HG03280 (cell line): ENCODE measurements around the gene UMPS.

Experiments
- ATAC-seq: cut with Tn5 transposase; IDR thresholded peaks from one replicate; pipeline ENCODE4 v1.9.1; 2021; ENCODE audit warnings: mild to moderate bottlenecking, moderate library complexity; ENCODE audit not compliant: unreplicated experiment

Gene UMPS

GRCh38 chr3:124730129-124730940 is at the start of gene UMPS:
TSS of gene UMPS (plus strand) at chr3:124730452. CDS start at chr3:124730472, 20 bp downstream.
- peak; percentile 98 for ATAC-seq

DNA sequence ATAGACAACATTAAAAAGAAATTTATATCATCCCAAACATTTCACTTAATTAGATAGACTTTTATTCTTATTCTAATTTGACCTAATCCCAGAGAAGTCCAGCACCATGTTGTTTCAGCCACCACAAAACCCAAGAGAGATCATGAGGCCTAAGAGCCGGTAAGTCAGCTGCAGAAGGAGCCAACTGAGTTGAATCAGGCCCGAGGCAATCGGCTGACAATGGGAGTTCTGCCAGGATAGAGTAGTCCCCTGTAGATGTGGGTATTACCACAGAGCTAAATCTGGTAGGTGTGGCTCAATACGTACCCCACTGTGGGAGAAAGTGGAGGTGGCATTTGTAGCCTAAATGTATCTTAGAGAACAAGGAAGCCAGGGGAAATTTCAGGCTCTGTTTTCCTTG is 49.7 kb upstream of the UMPS start:
- no peak for ATAC-seq

DNA sequence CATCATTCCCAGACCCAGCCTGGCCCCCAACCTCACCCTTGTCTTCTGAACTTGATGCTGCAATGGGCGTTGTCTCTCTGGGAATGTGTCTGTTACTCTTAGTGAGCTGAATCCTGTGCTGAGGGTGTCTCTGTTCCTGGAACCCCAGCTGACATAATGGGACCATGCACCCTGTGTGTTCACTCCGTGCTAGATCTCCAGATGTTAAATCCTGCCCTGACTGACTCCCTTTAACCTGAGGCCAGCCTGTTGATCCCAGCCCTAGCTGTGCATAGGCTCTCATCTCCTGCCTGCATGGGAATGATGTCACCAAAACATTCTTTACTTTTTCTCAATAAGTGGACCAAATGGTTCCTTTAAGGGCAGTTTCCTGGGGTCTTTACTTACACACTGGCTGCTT is 48.0 kb upstream of the UMPS start:
- no peak for ATAC-seq

DNA sequence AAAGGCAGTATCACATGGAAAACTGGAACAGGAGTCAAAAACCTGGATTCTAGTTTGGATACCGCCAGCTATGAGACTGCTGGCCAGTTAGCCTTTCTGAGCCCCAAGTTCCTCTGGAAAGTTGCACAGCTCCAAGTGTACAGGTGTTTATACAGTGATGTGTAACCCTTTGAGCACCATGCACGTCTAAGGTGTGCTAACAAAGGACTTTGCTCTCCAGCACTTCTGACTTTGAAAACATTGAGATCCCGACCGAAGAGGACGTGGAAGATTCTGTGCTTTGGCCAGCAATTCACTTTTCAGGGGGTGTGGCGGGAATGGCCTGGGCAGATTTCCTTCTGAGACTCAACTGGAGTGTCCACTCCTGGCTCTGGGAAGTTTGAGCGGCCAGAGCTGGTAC is 45.8 kb upstream of the UMPS start:
- no peak for ATAC-seq

DNA sequence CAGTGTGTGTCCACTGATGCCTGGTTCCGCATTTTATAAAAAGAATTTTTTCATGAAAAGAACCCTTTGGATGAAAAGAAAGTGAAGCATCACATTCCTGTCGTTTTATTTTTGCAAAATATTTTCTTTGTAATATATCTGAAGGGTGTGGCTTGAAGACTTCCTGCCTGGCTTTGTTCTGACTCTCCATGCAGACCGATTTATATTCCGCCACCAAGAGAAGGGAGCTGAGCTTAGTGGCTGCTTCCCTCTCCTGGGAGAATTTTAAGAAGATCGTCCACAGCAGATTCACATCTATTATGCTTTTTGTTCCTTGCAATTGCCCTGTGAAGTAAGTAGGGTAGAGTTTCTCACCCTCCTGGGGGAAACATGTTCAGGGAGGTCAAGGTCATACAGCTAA is 45.2 kb upstream of the UMPS start:
- no peak for ATAC-seq

DNA sequence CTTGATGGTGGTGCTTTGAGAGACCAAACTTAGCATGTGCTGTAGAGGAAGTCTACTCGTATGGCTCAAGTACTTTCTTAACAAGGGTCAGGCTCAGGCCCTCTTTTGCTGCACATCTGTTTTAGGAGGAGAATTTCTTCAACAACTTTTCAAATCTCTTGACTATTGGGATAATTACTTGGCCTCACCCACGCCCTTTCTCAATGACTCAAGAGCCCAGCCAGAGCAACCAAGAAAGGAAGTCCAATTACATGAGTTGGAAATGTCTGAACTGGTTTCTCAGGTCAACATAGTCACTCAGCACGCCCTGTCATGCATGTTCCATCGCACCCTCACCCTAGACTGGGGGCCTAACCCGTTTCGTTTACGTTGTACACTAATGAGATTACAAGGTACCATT is 44.8 kb upstream of the UMPS start:
- no peak for ATAC-seq

DNA sequence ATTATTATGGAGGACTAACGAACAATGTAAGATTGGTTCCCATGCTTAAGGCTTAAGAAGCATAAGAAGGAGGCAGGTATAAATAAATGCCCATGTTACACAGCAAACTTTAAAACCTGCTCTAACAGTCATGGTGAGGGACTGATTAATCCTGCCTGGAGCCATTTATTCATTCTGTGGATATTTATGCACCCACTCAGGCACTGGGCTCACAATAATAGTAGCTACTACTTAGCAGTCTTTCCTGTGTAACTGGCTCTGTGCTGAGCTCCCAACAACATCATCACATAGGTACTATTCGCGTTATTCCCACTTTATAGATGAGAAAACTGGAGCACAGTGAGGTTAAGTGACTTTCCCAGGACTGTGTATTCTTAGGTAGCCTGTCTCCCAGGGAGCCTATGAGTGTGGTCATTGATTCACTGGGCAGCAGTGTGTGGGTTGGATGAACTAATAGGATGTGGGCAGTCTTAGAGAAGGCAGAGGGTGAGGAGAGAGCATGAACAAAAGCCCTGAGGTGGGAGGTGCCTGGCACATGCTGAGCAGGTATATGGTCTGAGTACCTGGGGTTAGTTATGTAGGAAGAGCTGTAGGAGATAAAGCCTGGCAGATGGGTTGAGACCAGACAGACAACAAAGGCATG is 44.1 kb upstream of the UMPS start:
- ATAC-seq, result no peak

DNA sequence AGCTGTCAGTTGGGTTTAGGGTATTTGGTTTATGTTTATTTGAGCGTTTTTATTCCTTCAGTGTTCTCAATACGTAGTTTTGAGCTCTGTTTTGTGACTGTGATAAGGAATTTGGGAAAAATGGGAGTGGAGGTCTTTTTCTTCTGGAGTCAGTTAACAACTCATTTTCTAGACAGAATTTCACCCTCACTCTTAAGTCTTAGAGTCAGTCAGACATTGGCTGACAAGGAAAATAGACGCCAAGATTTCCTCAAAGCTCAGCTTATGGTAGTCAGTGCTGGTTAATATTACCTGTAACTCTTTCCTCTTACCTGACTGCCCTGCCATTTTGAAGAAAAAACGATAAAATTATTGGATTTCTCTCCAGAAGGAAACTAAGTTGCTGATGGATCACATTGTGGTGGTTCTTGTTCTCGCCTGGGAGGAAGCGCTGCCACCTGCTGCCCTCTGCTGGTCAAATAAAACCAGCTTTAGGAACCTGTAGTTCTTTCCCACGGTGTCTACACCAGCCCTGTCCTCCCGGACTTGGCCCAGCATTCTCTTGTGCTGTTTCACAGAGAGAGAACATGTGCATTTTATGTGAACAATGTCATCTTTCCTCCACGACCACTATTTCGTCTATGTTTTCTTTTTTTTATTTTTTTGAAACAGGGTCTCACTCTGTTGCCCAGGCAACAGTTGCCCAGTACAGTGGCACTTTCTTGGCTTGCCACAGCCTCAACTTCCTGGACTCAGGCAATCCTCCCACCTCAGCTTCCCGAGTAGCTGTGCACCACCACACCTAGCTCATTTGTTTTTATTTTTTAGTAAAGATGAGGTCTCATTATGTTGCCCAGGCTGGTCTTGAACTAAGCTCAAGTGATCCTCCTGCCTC is 41.4 kb upstream of the UMPS start:
- no peak for ATAC-seq

DNA sequence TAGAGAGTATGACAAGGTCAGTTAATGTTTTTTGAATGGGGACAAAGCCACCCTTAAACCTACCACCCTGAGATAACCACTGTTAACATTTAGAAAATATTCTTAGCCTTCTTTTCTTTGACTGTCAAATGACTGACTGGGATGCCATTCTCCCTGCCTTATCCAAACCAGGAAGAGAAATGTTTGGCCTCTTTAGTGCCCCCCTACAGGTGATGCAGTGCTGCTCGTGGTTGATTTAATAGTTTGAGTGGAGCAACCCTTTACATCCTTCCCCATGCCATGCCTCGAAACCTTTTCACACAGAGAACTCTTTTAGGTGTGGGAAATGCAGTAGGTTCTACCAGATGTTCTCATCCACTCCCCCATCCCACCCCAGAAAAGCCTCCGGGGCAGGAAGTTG is 38.7 kb upstream of the UMPS start:
- ATAC-seq, result no peak

DNA sequence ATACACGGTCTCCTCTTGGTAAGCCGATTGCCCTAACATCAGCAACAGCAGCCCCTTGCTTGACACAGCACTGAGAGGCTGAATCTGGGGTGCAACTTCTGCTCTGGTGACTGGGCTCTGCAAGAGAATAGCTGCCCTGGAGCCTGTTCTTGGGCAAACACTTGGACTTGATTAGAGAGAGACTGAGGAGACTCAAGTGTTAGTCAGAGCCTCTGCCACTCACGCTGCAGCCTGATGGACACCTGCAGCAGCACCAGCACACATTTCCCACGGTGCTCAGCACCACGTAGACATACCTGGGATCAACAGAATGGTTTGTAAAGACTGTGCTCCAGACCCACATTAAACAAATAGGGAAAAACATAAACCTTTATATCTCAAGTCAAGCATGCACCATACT is 35.8 kb upstream of the UMPS start:
- ATAC-seq, result no peak

DNA sequence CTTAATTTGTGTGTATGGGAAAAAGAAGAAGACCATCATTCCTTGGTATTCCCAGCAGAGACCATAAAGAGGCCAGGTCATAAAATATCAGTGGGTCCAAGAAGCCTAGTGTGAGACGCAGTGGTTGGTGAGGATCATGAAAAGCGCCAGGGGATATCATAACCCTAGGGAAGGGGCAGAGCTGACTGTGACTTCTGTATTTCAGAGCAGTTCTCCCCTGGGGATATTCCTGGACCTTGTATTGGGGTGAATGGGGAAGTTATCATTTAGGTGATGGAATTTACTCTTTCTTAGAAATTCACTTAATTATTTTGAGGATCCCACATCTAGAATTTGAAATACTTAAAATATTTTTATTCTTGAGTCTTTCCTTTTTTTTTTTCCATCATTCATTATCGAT is 34.9 kb upstream of the UMPS start:
- ATAC-seq, result no peak

DNA sequence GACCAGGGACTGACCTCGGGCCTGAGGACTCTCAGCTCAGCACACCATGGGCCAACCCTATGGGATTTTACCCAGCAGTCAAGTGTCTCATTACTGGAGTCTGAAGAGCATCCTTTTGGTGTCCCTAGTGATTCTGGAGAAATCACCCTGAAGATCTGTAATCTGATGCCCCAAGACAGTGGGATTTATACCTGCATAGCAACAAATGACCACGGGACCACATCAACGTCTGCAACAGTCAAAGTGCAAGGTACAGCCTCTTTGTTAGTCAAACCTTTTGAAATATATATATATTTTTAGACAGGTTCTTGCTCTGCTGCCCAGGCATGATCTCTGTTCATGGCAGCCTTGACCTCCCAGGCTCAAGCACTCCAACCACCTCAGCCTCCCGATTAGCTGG is 34.2 kb upstream of the UMPS start:
- ATAC-seq, result no peak

GRCh38 chr3:124697302-124697701 is 33.0 kb upstream of the UMPS start:
- no peak for ATAC-seq

DNA sequence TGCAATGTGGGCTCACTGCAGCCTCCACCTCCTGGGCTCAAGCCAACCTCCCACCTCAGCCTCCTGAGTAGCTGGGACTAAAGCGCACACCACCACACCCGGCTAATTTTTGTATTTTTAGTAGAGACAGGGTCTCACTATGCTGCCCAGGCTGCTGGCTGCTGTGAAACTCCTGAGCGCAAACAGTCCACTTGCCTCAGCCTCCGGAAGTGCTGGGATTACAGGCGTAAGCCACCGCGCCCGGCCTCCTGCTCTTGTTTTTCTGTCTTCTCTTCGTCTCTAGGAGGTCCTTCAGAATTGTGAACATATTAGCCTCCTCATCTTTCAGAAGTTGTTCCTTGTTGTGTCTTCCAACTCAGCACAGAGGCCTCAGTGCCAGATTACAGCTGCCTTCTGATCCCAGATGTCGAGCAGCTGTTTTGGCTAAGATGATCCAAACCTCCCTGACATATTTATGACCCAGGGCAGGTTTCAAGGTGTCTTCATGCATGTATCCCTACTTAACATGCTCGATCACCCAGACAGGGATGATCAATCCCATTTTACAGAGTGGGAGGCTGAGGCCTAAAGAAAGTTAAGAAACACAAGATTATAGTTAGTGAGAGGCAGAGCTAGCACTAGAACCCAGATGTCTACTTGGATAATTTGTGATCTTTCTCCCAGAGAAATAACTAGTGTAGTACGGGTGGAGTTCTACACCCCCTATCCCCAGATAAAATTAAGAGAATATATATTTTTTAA is 32.1 kb upstream of the UMPS start:
- ATAC-seq, result no peak

DNA sequence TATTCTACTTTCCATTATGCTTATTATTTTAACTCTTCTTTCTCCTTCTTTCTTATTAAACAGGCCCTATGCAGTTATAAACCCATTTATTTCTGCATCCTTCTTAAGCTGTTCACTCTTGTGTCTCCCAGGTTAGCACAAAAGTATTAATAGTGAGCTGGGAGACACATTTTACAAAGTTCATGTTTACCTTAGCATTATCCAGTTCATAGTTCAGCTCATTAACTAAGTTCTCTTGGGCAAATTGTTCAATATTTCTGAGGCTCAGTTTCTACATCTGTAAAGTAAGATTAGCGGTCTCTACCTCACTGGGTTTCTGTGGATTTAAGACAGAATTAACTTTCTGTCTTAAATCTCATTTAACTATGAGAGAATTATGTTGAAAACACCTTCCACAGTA is 31.2 kb upstream of the UMPS start:
- ATAC-seq, result no peak

DNA sequence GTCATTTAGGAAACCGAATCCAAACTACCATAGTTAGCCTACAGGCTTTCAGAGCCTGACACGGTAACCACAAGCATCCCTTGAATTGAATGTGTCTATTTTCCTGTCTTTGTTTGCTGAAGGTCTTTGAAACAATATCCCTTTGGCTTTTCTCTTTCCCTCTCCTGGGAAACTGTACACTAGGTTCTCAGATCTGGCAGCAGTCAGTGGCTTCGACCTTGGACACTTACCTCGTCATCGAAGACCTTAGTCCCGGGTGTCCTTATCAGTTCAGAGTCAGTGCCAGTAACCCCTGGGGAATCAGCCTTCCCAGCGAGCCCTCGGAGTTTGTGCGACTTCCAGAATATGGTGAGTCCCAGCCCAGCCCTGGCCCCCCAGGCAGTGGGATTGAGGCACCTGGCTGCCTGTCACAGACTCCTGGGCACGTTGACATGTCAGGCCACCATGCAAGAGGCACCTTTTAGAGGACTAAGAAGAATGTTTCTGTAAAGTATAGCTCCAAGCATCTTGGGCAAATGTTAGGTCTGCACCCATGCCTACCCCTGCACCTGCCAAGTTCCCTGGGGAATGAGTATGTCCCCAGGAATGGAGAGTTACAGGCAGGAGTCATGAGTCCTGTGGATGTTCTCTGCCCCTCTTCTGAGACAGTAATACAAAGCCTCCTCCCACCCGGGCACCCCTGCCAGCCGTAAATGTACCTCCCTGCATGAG is 30.4 kb upstream of the UMPS start:
- ATAC-seq, result no peak

- no peak for ATAC-seq
These were observed 29.2 kb upstream of the UMPS start for GRCh38 chr3:124700880-124701684.

DNA sequence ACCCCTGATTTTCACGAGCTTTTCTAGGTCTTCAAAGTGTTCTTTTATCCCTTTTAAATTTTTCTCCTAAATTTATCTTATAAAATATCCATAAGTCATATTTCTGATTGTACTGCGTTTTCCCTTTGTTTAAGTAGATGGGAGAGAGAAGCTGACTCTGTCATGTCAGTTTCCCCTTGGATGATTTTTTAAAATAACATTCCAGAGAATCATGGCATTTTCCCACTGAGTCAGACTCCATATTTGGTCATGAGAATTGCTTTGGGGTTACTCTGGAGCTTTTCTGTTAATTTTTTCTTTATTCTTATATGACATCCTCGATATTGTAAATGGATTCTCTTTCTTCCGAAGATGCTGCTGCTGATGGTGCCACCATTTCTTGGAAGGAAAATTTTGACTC is 28.6 kb upstream of the UMPS start:
- no peak for ATAC-seq

- no peak for ATAC-seq
These were observed 27.3 kb upstream of the UMPS start for GRCh38 chr3:124702950-124703349.

DNA sequence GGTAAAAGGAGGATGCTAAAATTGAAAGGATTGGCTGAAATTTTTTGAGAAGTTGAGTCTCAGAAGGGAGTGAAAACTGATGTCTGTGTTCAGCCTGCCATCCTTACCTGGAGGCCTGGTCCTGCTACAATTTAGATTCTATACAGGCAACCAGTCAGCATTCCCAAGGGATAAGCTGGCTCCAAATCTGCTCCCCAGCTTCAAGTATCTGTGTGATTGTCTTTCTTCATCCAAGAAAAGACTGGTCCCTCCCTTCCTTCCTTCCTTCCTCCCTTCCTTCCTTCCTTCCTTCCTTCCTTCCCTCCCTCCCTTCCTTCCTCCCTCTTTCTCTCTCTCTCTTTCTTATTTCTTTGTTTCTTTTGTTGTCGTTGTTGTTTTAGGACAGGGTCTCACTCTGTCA is 24.7 kb upstream of the UMPS start:
- ATAC-seq, result no peak
